Activated CD8-positive, alpha-beta memory T cell treated with anti-CD3 and anti-CD28 coated beads for 1 hour (primary cell): ENCODE results near the gene UCHL3.

Experiments
- DNase-seq, 2 donors: peaks; one replicate each; pipeline ENCODE4 v3.0.0-alpha.2; 2020; ENCODE audit warnings: low read depth in 1 of 2; ENCODE audit errors: extremely low read depth in 1 of 2

Gene UCHL3

GRCh38 chr13:75549262-75550158 lies at the start of gene UCHL3:
TSS of gene UCHL3 (plus strand) at chr13:75549791. CDS start at chr13:75549821, 30 bp downstream.
- DNase-seq: peak; percentile 94 to 97

- DNase-seq: no peak
These were observed 44.3 kb upstream of the UCHL3 start for GRCh38 chr13:75505327-75505726.

- DNase-seq: no peak
These were observed 43.6 kb upstream of the UCHL3 start for GRCh38 chr13:75506018-75506417.

- DNase-seq: no peak
These were observed 42.3 kb upstream of the UCHL3 start for GRCh38 chr13:75507027-75508001.

GRCh38 chr13:75508002-75508548 lies 41.5 kb upstream of the UCHL3 start:
- no peak for DNase-seq

GRCh38 chr13:75511051-75511625 lies 38.5 kb upstream of the UCHL3 start:
- no peak for DNase-seq

GRCh38 chr13:75512253-75512652 lies 37.3 kb upstream of the UCHL3 start:
- no peak for DNase-seq

- no peak for DNase-seq
These were observed 36.3 kb upstream of the UCHL3 start for GRCh38 chr13:75513271-75513670.

GRCh38 chr13:75514080-75514995 lies 35.3 kb upstream of the UCHL3 start:
- DNase-seq: no peak

GRCh38 chr13:75518439-75519088 lies 31.0 kb upstream of the UCHL3 start:
- no peak for DNase-seq

GRCh38 chr13:75521956-75522355 lies 27.6 kb upstream of the UCHL3 start:
- DNase-seq: no peak

- DNase-seq: no peak
These were observed 19.0 kb upstream of the UCHL3 start for GRCh38 chr13:75530549-75530961.

GRCh38 chr13:75533861-75534260 lies 15.7 kb upstream of the UCHL3 start:
- DNase-seq: no peak

GRCh38 chr13:75537401-75538365 lies 11.9 kb upstream of the UCHL3 start, which contains the start of gene COMMD6:
TSS of gene COMMD6 (minus strand) at chr13:75537841. CDS start at chr13:75537805, 36 bp downstream.
- peak in 1 of 2 donors; percentile 45 for DNase-seq

GRCh38 chr13:75541287-75541686 lies 8.3 kb upstream of the UCHL3 start:
- no peak for DNase-seq

- no peak for DNase-seq
These were observed 7.6 kb upstream of the UCHL3 start for GRCh38 chr13:75541961-75542360.

- no peak for DNase-seq
These were observed 4.8 kb upstream of the UCHL3 start for GRCh38 chr13:75544681-75545330.
